H1 (cell line): Measurements from ENCODE around the gene CHST11. TPM values are rescaled to one million over a fixed set of nuclear protein-coding genes. Genes with fewer than 3 reads are reported as not detected.

ENCODE experiments used
- CTCF ChIA-PET: fragments of 300-600 bp; sonication (Branson Sonifier 250); formaldehyde crosslinking; loops from one replicate; lab custom pipeline; 2021; ENCODE audit not compliant: partially characterized antibody; lab: Charles Lee
- POLR2A ChIA-PET: fragments of 300-600 bp; sonication (Branson Sonifier 250); formaldehyde crosslinking; loops from one replicate; lab custom pipeline; 2021; ENCODE audit warnings: inconsistent platforms; ENCODE audit not compliant: partially characterized antibody; lab: Charles Lee
- DNase-seq, 2 experiments: peaks; one replicate each; pipeline versions ENCODE4 v3.0.0 to v3.0.0-alpha.2; 2010 to 2022; ENCODE audit warnings: low spot score in 2 of 2, low read depth in 1 of 2, mixed read lengths in 1 of 2
- FAIRE-seq: peaks from 2 replicates; lab custom pipeline; 2011; peaks lifted over from hg19 to GRCh38; lab: Jason Lieb, UNC
- H2AFZ ChIP-seq: 2 replicates; pipeline ENCODE4 v1.8.1; 2012; ENCODE audit warnings: low read length, inconsistent platforms
- H2AK5ac ChIP-seq: 2 replicates; pipeline ENCODE4 v1.6.1; 2013; ENCODE audit warnings: low read depth, low read length
- H2BK120ac ChIP-seq: replicated peaks from 2 replicates; pipeline ENCODE3; 2013; ENCODE audit warnings: low read depth, low read length, inconsistent platforms
- H2BK12ac ChIP-seq: 2 replicates; pipeline ENCODE4 v1.6.1; 2013; ENCODE audit warnings: low read depth, low read length
- H2BK15ac ChIP-seq: 2 replicates; pipeline ENCODE4 v1.6.1; 2013; ENCODE audit warnings: low read length
- H2BK20ac ChIP-seq: 2 replicates; pipeline ENCODE4 v1.6.1; 2013; ENCODE audit warnings: low read length
- H2BK5ac ChIP-seq: 2 replicates; pipeline ENCODE4 v1.6.1; 2013; ENCODE audit warnings: low read depth, low read length
- H3K14ac ChIP-seq: 2 replicates; pipeline ENCODE4 v1.6.1; 2013; ENCODE audit warnings: inconsistent platforms; ENCODE audit not compliant: insufficient read length
- H3K18ac ChIP-seq: 2 replicates; pipeline ENCODE4 v1.6.1; 2013; ENCODE audit warnings: low read length; ENCODE audit errors: extremely low read depth
- H3K23ac ChIP-seq: 2 replicates; pipeline ENCODE4 v1.6.1; 2013; ENCODE audit warnings: inconsistent platforms; ENCODE audit not compliant: insufficient read length
- H3K23me2 ChIP-seq: 2 replicates; pipeline ENCODE4 v1.6.1; 2013; ENCODE audit warnings: low read depth, low read length
- H3K27ac ChIP-seq: 2 replicates; pipeline ENCODE4 v1.6.1; 2011; ENCODE audit warnings: low read depth, low read length, inconsistent platforms
- H3K27me3 ChIP-seq, 4 experiments: replicated peaks in 1 of 4; 1 replicate in 1 of 4; 2 replicates in 3 of 4; pipeline versions ENCODE4 v1.6.1 to v1.8.1; 2011 to 2013; ENCODE audit warnings: low read length in 3 of 4, mild to moderate bottlenecking in 3 of 4, inconsistent platforms in 2 of 4, mixed read lengths in 2 of 4, moderate library complexity in 1 of 4; ENCODE audit not compliant: control insufficient read depth in 3 of 4, insufficient read depth in 3 of 4; ENCODE audit errors: extremely low read depth in 1 of 4
- H3K36me3 ChIP-seq, 4 experiments: 2 replicates each; pipeline versions ENCODE4 v1.6.1 to v1.8.1; 2011 to 2013; ENCODE audit warnings: mild to moderate bottlenecking in 4 of 4, low read length in 3 of 4, moderate library complexity in 2 of 4, control low read depth in 1 of 4, inconsistent platforms in 1 of 4; ENCODE audit not compliant: insufficient read depth in 4 of 4, control insufficient read depth in 2 of 4
- H3K4ac ChIP-seq: replicated peaks from 2 replicates; pipeline ENCODE3; 2013; ENCODE audit warnings: low read length, low read depth, mixed read lengths, inconsistent platforms; ENCODE audit not compliant: insufficient read length
- H3K4me1 ChIP-seq, 4 experiments: replicated peaks in 1 of 4; 1 replicate in 1 of 4; 2 replicates in 3 of 4; pipeline versions ENCODE4 v1.6.1 to v1.8.1; 2011 to 2013; ENCODE audit warnings: low read length in 3 of 4, inconsistent platforms in 2 of 4, mixed read lengths in 1 of 4; ENCODE audit not compliant: insufficient read depth in 4 of 4, control insufficient read depth in 3 of 4
- H3K4me2 ChIP-seq, 2 experiments: 2 replicates each; pipeline versions ENCODE4 v1.6.1 to v1.8.1; 2011 to 2013; ENCODE audit warnings: low read depth in 2 of 2, low read length in 2 of 2, control low read depth in 1 of 2, inconsistent platforms in 1 of 2, mild to moderate bottlenecking in 1 of 2; ENCODE audit not compliant: insufficient read depth in 1 of 2
- H3K4me3 ChIP-seq, 4 experiments: fragments of 200-600, 300-600 bp in 1 of 4; sonication (generic), shearing (Covaris generic), sonication (Bioruptor Twin) in 1 of 4; 2 replicates each; pipeline versions ENCODE4 v1.5.1 to v1.8.1; 2011 to 2016; ENCODE audit warnings: low read length in 4 of 4, low read depth in 3 of 4, control low read depth in 2 of 4, inconsistent platforms in 2 of 4, mild to moderate bottlenecking in 2 of 4, mixed read lengths in 1 of 4, moderate library complexity in 1 of 4; ENCODE audit not compliant: insufficient read depth in 2 of 4; ENCODE audit errors: extremely low read depth in 1 of 4
- H3K56ac ChIP-seq: replicated peaks from 2 replicates; pipeline ENCODE3; 2013; ENCODE audit warnings: low read depth, mild to moderate bottlenecking, mixed read lengths, low read length, inconsistent platforms; ENCODE audit not compliant: insufficient read length
- H3K79me1 ChIP-seq: 2 replicates; pipeline ENCODE4 v1.6.1; 2013; ENCODE audit warnings: low read depth, low read length, control low read depth
- H3K79me2 ChIP-seq, 2 experiments: 2 replicates each; pipeline versions ENCODE4 v1.6.1 to v1.8.1; 2012 to 2013; ENCODE audit warnings: low read length in 2 of 2, mild to moderate bottlenecking in 2 of 2, inconsistent platforms in 1 of 2; ENCODE audit not compliant: insufficient read depth in 2 of 2, control insufficient read depth in 1 of 2
- H3K9ac ChIP-seq, 4 experiments: replicated peaks in 1 of 4; 1 replicate in 1 of 4; 2 replicates in 3 of 4; pipeline versions ENCODE4 v1.6.1 to v1.8.1; 2011 to 2013; ENCODE audit warnings: low read depth in 3 of 4, low read length in 3 of 4, control low read depth in 2 of 4, mild to moderate bottlenecking in 2 of 4, moderate library complexity in 2 of 4, inconsistent platforms in 1 of 4; ENCODE audit errors: extremely low read depth in 1 of 4
- H3K9me3 ChIP-seq, 2 experiments: 2 replicates each; pipeline versions ENCODE4 v1.6.1 to v1.8.1; 2012 to 2013; ENCODE audit warnings: mild to moderate bottlenecking in 2 of 2, moderate library complexity in 2 of 2, control low read depth in 1 of 2, inconsistent platforms in 1 of 2, low read depth in 1 of 2, low read length in 1 of 2, mixed read lengths in 1 of 2; ENCODE audit not compliant: insufficient read depth in 2 of 2
- H4K20me1 ChIP-seq, 2 experiments: replicated peaks in 1 of 2; 2 replicates each; pipeline versions ENCODE3 to v1.8.1; 2011 to 2013; ENCODE audit warnings: inconsistent platforms in 2 of 2, low read length in 2 of 2, mild to moderate bottlenecking in 1 of 2; ENCODE audit not compliant: insufficient read depth in 2 of 2, control insufficient read depth in 1 of 2
- H4K5ac ChIP-seq: 2 replicates; pipeline ENCODE4 v1.6.1; 2013; ENCODE audit warnings: low read length, low read depth, mixed read lengths, inconsistent platforms; ENCODE audit not compliant: insufficient read length
- H4K8ac ChIP-seq: 2 replicates; pipeline ENCODE4 v1.8.0; 2013; ENCODE audit warnings: mild to moderate bottlenecking, moderate library complexity, low read length, inconsistent platforms; ENCODE audit not compliant: insufficient read depth; ENCODE audit errors: extremely low read depth
- H4K91ac ChIP-seq: replicated peaks from 2 replicates; pipeline ENCODE3; 2013; ENCODE audit warnings: low read length, mixed read lengths, inconsistent platforms; ENCODE audit not compliant: insufficient read length
- CTCF ChIP-seq, 3 experiments: IDR thresholded peaks; 1 replicate in 2 of 3; 2 replicates in 1 of 3; pipeline versions ENCODE4 v1.5.1 to v1.6.1; 2011; ENCODE audit warnings: low read length in 3 of 3, mild to moderate bottlenecking in 3 of 3, inconsistent platforms in 2 of 3, low read depth in 1 of 3, moderate library complexity in 1 of 3; ENCODE audit not compliant: insufficient read depth in 1 of 3; ENCODE audit errors: control extremely low read depth in 1 of 3
- GABPA ChIP-seq: IDR thresholded peaks from 2 replicates; pipeline ENCODE4 v1.6.1; 2011; ENCODE audit warnings: mild to moderate bottlenecking, low read length, moderate library complexity, borderline replicate concordance; ENCODE audit not compliant: insufficient read depth
- RAD21 ChIP-seq, 2 experiments: IDR thresholded peaks in 1 of 2; conservative IDR thresholded peaks in 1 of 2; 2 replicates each; pipeline ENCODE4 v1.6.1; 2011; ENCODE audit warnings: low read depth in 2 of 2, low read length in 2 of 2, improper control_type of control experiment in 1 of 2, inconsistent platforms in 1 of 2, mild to moderate bottlenecking in 1 of 2, moderate library complexity in 1 of 2
- RFX5 ChIP-seq: IDR thresholded peaks from 2 replicates; pipeline ENCODE4 v1.6.1; 2011; ENCODE audit warnings: low read depth, low read length, improper control_type of control experiment, borderline replicate concordance
- SAP30 ChIP-seq: fragments of 300-600 bp; sonication (generic); IDR thresholded peaks from 2 replicates; pipeline ENCODE4 v1.7.1; 2012; ENCODE audit warnings: low read length, moderate library complexity, mild to moderate bottlenecking, inconsistent platforms; ENCODE audit not compliant: insufficient read depth, insufficient replicate concordance
- SIX5 ChIP-seq: IDR thresholded peaks from 2 replicates; pipeline ENCODE4 v1.6.1; 2011; ENCODE audit warnings: mild to moderate bottlenecking, low read depth, low read length
- SP2 ChIP-seq: IDR thresholded peaks from 2 replicates; pipeline ENCODE4 v1.6.1; 2012; ENCODE audit warnings: mild to moderate bottlenecking, low read length, inconsistent platforms
- SRF ChIP-seq: IDR thresholded peaks from 2 replicates; pipeline ENCODE4 v1.6.1; 2011; ENCODE audit warnings: mild to moderate bottlenecking, low read depth, low read length, moderate library complexity
- USF2 ChIP-seq: IDR thresholded peaks from 2 replicates; pipeline ENCODE4 v1.6.1; 2011; ENCODE audit warnings: low read length, improper control_type of control experiment
- ZNF274 ChIP-seq: IDR thresholded peaks from 2 replicates; pipeline ENCODE4 v1.7.0; 2012; ENCODE audit warnings: low read length, borderline replicate concordance; ENCODE audit errors: extremely low read depth
- WGBS, 2 experiments: shearing (Covaris generic) in 1 of 2; methylation state at CpG; one replicate each; pipeline versions ENCODE4 v1.1.6 to v1.1.7; 2013 to 2015; ENCODE audit warnings: low lambda C conversion rate in 2 of 2, mixed read lengths in 2 of 2, inconsistent platforms in 1 of 2, low coverage in 1 of 2, missing lambda C conversion rate in 1 of 2; ENCODE audit not compliant: insufficient replicate concordance in 2 of 2, insufficient coverage in 1 of 2, insufficient read length in 1 of 2; ENCODE audit errors: extremely low coverage in 1 of 2, missing lambda C conversion rate in 1 of 2; 5-methylcytosine and 5-hydroxymethylcytosine counted together
- polyA plus RNA-seq, 7 experiments: library from polyadenylated mRNA; depleted of rRNA in 3 of 7; stranded (reverse) in 5 of 7; unstranded in 2 of 7; fragments of >200 nt in 5 of 7; fragments of 200-250 nt in 2 of 7; gene quantifications; 1 replicate in 5 of 7; 2 replicates in 1 of 7; 4 replicates in 1 of 7; pipeline versions ENCODE4 v1.2.1 to v1.2.3, GENCODE V29; 2011 to 2013; ENCODE audit warnings: missing spikeins in 2 of 7, mixed read lengths in 2 of 7
- total RNA-seq: library from RNA; stranded (reverse); fragmentation: NEBNext Ultra II Directional; extraction: Animal tissue kit (Norgen Biotek cat#: 25700); gene quantifications from 2 replicates; pipeline ENCODE4 v1.2.1, GENCODE V29; 2021

CHST11 gene
- total and polyA plus RNA-seq, 2 of the 8 experiments (the other 6 are each of a cell fraction or from before 2014, with no cell fraction given) = 14.4 to 20.8 TPM

- ChIA-PET POLR2A (no interaction called here), CTCF (no interaction called here)
- DNase-seq (no peak), FAIRE-seq (no peak)
- Histone ChIP-seq H3K79me1 (no peaks in the 10 kb centered on the region), H3K4me2 (no peak overlapping the region), H3K4me3 (no peak overlapping the region), H2AFZ (no peak overlapping the region), H2AK5ac (no peak overlapping the region), H3K27me3 (peaks cover 0 to 2% (median 0%) of the 10 kb centered on the region in 4 experiments; a peak in 3 of 7 replicates), H3K9ac (no peak overlapping the region), H3K56ac (no peak overlapping the region), H3K23ac (no peak overlapping the region), H2BK12ac (no peak overlapping the region), H2BK120ac (no peak overlapping the region), H2BK5ac (no peak overlapping the region), H4K5ac (no peak overlapping the region), H3K23me2 (no peaks in the 10 kb centered on the region), H4K8ac (no peak overlapping the region), H3K18ac (no peak overlapping the region), H3K4me1 (peaks cover 3 to 10% (median 7%) of the 10 kb centered on the region in 4 experiments), H3K79me2 (no peaks in the 10 kb centered on the region), H3K9me3 (no peaks in the 10 kb centered on the region), H4K20me1 (no peaks in the 10 kb centered on the region), H2BK20ac (no peak overlapping the region), H3K14ac (no peak overlapping the region), H4K91ac (no peak overlapping the region), H3K4ac (no peak overlapping the region), H3K27ac (no peak overlapping the region), H3K36me3 (no peaks in the 10 kb centered on the region; a peak in 1 of 8 replicates), H2BK15ac (no peak overlapping the region)
- 75% methylated on average over 1 of the region's 1 CpG; no CpG with 5 or more reads in 1 of the 2 experiments for WGBS, 2 experiments
- TF ChIP-seq ZNF274 = no peak
- no peak for TF ChIP-seq GABPA
- TF ChIP-seq SIX5 = no peak
- no peak for TF ChIP-seq SRF
- no peak for TF ChIP-seq SP2
- TF ChIP-seq RFX5 = no peak
- TF ChIP-seq RAD21 (IDR thresholded peaks at IDR 0.05 in 1 of 2, conservative IDR thresholded peaks at IDR 0.05 in 1 of 2; ENCODE audit: low read depth in 2 of 2, low read length in 2 of 2) = no peak
- TF ChIP-seq SAP30 = no peak
- TF ChIP-seq CTCF (IDR thresholded peaks at IDR 0.05; ENCODE audit: control extremely low read depth in 1 of 3, insufficient read depth in 1 of 3, low read depth in 1 of 3, low read length in 3 of 3) = no peak
- TF ChIP-seq USF2 = no peak
Measured at GRCh38 chr12:104416585-104416984, 40.2 kb upstream of the CHST11 start.
